HEK293T (cell line): ENCODE data around the gene TCFL5.

Source experiments
- CTCF ChIA-PET: fragments of 350-600 bp; formaldehyde crosslinking; extraction: SDS; loops from one replicate; lab custom pipeline; 2021; ENCODE audit warnings: antibody characterized with exemption, inconsistent platforms; lab: Yijun Ruan, JAX
- POLR2A ChIA-PET: fragments of 350-600 bp; formaldehyde crosslinking; extraction: SDS; loops from one replicate; lab custom pipeline; 2020; ENCODE audit warnings: antibody characterized with exemption, inconsistent platforms; lab: Yijun Ruan, JAX
- DNase-seq: peaks from one replicate; pipeline ENCODE4 v3.0.0; 2012; ENCODE audit warnings: mixed read lengths; ENCODE audit errors: extremely low spot score
- ARNT ChIP-seq: fragments of 450-650 bp; IDR thresholded peaks from 2 replicates; pipeline ENCODE4 v1.6.1; 2017; ENCODE audit warnings: mild to moderate bottlenecking
- BHLHE40 ChIP-seq: fragments of 450-650 bp; IDR thresholded peaks from 2 replicates; pipeline ENCODE4 v1.6.1; 2016; ENCODE audit warnings: mild to moderate bottlenecking, moderate library complexity, borderline replicate concordance
- CTBP1 ChIP-seq: fragments of 450-650 bp; IDR thresholded peaks from 2 replicates; pipeline ENCODE4 v1.6.1; 2016; ENCODE audit warnings: borderline replicate concordance
- ELF4 ChIP-seq: fragments of 450-650 bp; IDR thresholded peaks from 2 replicates; pipeline ENCODE4 v1.6.1; 2017; ENCODE audit warnings: antibody characterized with exemption
- FOXA1 ChIP-seq: fragments of 450-650 bp; IDR thresholded peaks from 2 replicates; pipeline ENCODE4 v1.6.1; 2016; ENCODE audit warnings: mild to moderate bottlenecking
- FOXK2 ChIP-seq: fragments of 450-650 bp; IDR thresholded peaks from 2 replicates; pipeline ENCODE4 v1.6.1; 2016; ENCODE audit warnings: mild to moderate bottlenecking
- FOXM1 ChIP-seq: fragments of 450-650 bp; IDR thresholded peaks from 2 replicates; pipeline ENCODE4 v1.6.1; 2017; ENCODE audit warnings: mild to moderate bottlenecking, borderline replicate concordance
- HDGF ChIP-seq: fragments of 450-650 bp; IDR thresholded peaks from 2 replicates; pipeline ENCODE4 v1.6.1; 2017; ENCODE audit warnings: antibody characterized with exemption, borderline replicate concordance
- L3MBTL2 ChIP-seq: fragments of 450-650 bp; conservative IDR thresholded peaks from 2 replicates; pipeline ENCODE4 v1.6.1; 2016; ENCODE audit warnings: mild to moderate bottlenecking
- LEF1 ChIP-seq: fragments of 450-650 bp; IDR thresholded peaks from 2 replicates; pipeline ENCODE4 v1.6.1; 2017; ENCODE audit warnings: mild to moderate bottlenecking, borderline replicate concordance
- NFRKB ChIP-seq: fragments of 450-650 bp; IDR thresholded peaks from 2 replicates; pipeline ENCODE4 v1.6.1; 2016; ENCODE audit warnings: mild to moderate bottlenecking, moderate library complexity
- PKNOX1 ChIP-seq: fragments of 450-650 bp; IDR thresholded peaks from 2 replicates; pipeline ENCODE4 v1.6.1; 2016
- SP1 ChIP-seq: fragments of 450-650 bp; IDR thresholded peaks from 2 replicates; pipeline ENCODE4 v1.6.1; 2017
- SUZ12 ChIP-seq: fragments of 450-650 bp; IDR thresholded peaks from 2 replicates; pipeline ENCODE4 v1.6.1; 2016; ENCODE audit warnings: mild to moderate bottlenecking
- TARDBP ChIP-seq: fragments of 450-650 bp; IDR thresholded peaks from 2 replicates; pipeline ENCODE4 v1.6.1; 2016
- ZNF384 ChIP-seq: fragments of 450-650 bp; IDR thresholded peaks from 2 replicates; pipeline ENCODE4 v1.6.1; 2016

TCFL5 gene

GRCh38 chr20:62816031-62816883 lies 45.4 kb downstream of the TCFL5 start:
- TF ChIP-seq LEF1: no peak
- TF ChIP-seq ZNF384: no peak
- no peak for TF ChIP-seq FOXA1
- TF ChIP-seq FOXK2: no peak
- TF ChIP-seq NFRKB: no peak
- TF ChIP-seq FOXM1: no peak
- no peak for TF ChIP-seq PKNOX1
- no peak for TF ChIP-seq ARNT
- DNase-seq: no peak
- ChIA-PET POLR2A (interaction anchor here (1.2 to 2.6 kb wide), 2 partner anchors 21 to 22 kb away, joined by 3 to 8 read pairs; partner anchors contain the start of gene MRGBP), CTCF (interaction anchor here (0.7 kb wide), 1 partner anchor 22 kb away, joined by 3 read pairs; no protein-coding TSS in a partner anchor)

DNA sequence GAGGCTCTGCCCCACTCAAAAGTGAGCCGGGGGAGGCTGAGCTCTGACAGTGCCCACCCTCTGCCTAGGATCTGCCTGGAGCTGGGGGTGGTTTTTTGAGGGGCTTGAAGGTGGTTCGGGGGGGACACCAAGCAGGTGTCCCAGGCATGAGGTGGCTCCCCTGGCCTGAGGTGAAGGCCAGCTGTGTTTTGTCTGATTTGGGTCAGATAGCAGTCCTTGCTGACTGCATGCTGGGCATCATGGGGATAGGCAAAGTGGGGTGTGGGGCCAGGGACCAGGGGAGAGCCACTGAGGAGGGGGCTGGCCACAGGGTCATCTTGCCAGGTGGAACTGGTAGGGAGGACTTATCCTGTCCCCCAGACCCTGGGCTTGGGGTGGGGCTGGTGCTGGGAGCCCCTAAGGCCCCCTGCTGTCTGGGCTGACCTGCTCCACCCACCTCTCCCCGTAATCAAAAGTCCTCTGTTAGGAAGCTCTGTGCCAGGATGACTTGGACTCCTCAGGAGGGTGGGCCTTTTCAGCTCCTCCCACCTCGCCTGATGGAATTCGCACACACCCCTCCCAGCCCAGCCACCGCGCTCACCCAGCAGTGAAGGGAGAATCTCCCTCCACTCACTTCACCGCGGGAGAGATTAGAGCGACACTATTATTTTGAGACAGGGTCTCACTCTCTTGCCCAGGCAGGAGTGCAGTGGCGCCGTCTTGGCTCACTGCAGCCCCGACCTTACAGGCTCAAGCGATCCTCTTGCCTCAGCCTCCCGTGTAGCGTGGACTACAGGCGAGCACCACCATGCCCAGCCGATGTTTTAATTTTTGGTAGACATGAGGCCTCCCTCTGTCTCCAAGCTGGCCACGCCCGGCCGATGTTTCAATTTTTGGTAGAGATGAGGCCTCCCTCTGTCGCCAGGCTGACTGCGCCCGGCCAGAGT lies 46.3 kb downstream of the TCFL5 start:
- ChIA-PET POLR2A (interaction anchor here (1.1 to 2.6 kb wide), 3 partner anchors 15 to 21 kb away, joined by 3 to 8 read pairs (median 3); partner anchors contain the start of gene MRGBP), CTCF (interaction anchor here (0.7 to 1.4 kb wide), 3 partner anchors 8 to 49 kb away, joined by 3 to 5 read pairs (median 4); no protein-coding TSS in a partner anchor)
- TF ChIP-seq ARNT: no peak
- no peak for TF ChIP-seq TARDBP
- TF ChIP-seq L3MBTL2: no peak
- no peak for TF ChIP-seq FOXA1
- TF ChIP-seq HDGF: no peak
- no peak for TF ChIP-seq FOXM1
- TF ChIP-seq FOXK2: no peak
- no peak for TF ChIP-seq SP1
- no peak for DNase-seq

DNA sequence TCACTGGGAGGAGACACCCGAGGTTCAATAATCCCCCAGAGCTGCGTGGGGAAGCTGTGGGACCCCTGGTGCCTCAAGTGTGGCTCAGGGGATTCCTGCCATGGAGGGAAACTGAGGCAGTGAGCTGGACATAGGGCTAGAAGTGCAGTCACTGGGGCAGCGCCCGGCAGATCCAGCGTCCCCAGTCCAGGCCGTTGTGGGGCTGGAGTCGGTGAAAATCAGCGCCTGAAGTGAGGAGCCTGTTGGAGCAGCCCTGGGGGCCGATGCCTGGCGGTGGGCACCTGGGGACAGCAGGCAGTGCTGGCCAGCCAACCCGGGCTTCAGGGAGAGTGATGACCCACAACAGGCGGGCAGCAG lies 46.9 kb downstream of the TCFL5 start:
- ChIA-PET CTCF (interaction anchor here (1.4 kb wide), 1 partner anchor 8 kb away, joined by 5 read pairs; no protein-coding TSS in a partner anchor), POLR2A (interaction anchor here (1.1 to 2.6 kb wide), 3 partner anchors 14 to 21 kb away, joined by 3 to 8 read pairs (median 3); partner anchors contain the start of gene MRGBP)
- TF ChIP-seq CTBP1 (no peak), ARNT (no peak)
- no peak for DNase-seq

- ChIA-PET CTCF (interaction anchor here (1.4 kb wide), 1 partner anchor 9 kb away, joined by 5 read pairs; no protein-coding TSS in a partner anchor), POLR2A (interaction anchor here (1.1 kb wide), 1 partner anchor 14 kb away, joined by 3 read pairs; no protein-coding TSS in a partner anchor)
- DNase-seq: no peak
- TF ChIP-seq ARNT (no peak), LEF1 (no peak), L3MBTL2 (no peak), CTBP1 (no peak), FOXK2 (no peak), SP1 (no peak), ELF4 (no peak), NFRKB (no peak), FOXM1 (no peak), ZNF384 (no peak), PKNOX1 (no peak), SUZ12 (no peak), HDGF (no peak), TARDBP (no peak), BHLHE40 (no peak)
Observed at GRCh38 chr20:62814060-62814708, 47.4 kb downstream of the TCFL5 start.

DNA sequence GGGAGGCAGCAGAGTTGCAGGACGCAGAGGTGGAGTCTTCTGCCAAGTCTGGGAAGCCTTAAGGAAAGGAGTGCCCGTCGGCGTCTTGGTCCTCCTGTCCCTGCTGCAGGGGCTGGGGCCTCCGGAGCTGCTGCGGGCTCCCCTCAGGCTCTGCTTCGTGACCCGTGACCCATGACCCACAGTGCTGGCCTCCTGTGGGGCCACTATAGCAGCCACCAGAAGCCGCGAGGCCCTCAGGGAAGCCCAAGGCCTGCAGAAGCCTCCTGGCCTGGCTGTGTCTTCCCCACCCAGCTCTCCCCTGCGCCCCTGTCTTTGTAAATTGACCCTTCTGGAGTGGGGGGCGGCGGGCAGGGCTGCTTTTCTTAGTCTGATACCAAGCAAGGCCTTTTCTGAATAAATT lies 48.0 kb downstream of the TCFL5 start:
- DNase-seq: no peak
- TF ChIP-seq SUZ12 (no peak), L3MBTL2 (no peak), BHLHE40 (no peak)
- POLR2A ChIA-PET: no interaction called here
- CTCF ChIA-PET: interaction anchor here (1.4 kb wide), 1 partner anchor 9 kb away, joined by 5 read pairs; no protein-coding TSS in a partner anchor

DNA sequence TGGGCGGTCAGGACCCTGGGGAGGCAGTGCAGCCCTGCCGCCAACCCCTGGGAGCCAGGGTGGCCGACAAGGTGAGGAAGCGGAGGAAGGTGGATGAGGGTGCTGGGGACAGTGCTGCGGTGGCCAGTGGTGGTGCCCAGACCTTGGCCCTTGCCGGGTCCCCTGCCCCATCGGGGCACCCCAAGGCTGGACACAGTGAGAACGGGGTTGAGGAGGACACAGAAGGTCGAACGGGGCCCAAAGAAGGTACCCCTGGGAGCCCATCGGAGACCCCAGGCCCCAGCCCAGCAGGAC lies 48.8 kb downstream of the TCFL5 start:
- POLR2A ChIA-PET: interaction anchor here (1.5 kb wide), 1 partner anchor 17 kb away, joined by 5 read pairs; the partner anchor contains the start of gene MRGBP
- TF ChIP-seq LEF1 (no peak), ELF4 (no peak), SP1 (no peak), ZNF384 (no peak), BHLHE40 (no peak), FOXK2 (no peak), CTBP1 (no peak), TARDBP (no peak), ARNT (no peak), PKNOX1 (no peak), NFRKB (no peak), L3MBTL2 (no peak), SUZ12 (no peak)
- CTCF ChIA-PET: no interaction called here
- DNase-seq: no peak
